HG02981 (cell line): ENCODE data around the gene RAPGEF6.
A peak's percentile ranks its signal among the peaks of the same experiment; 100 is the strongest.
"Not testable (repeated sequence)": the region's sequence is repeated elsewhere in the genome, so short reads cannot be mapped to it uniquely, and the experiment has no call there.

ENCODE experiments used
- ATAC-seq: cut with Tn5 transposase; IDR thresholded peaks from one replicate; pipeline ENCODE4 v1.9.1; 2021; ENCODE audit warnings: mild to moderate bottlenecking, moderate library complexity; ENCODE audit not compliant: unreplicated experiment

The RAPGEF6 gene, protein sequence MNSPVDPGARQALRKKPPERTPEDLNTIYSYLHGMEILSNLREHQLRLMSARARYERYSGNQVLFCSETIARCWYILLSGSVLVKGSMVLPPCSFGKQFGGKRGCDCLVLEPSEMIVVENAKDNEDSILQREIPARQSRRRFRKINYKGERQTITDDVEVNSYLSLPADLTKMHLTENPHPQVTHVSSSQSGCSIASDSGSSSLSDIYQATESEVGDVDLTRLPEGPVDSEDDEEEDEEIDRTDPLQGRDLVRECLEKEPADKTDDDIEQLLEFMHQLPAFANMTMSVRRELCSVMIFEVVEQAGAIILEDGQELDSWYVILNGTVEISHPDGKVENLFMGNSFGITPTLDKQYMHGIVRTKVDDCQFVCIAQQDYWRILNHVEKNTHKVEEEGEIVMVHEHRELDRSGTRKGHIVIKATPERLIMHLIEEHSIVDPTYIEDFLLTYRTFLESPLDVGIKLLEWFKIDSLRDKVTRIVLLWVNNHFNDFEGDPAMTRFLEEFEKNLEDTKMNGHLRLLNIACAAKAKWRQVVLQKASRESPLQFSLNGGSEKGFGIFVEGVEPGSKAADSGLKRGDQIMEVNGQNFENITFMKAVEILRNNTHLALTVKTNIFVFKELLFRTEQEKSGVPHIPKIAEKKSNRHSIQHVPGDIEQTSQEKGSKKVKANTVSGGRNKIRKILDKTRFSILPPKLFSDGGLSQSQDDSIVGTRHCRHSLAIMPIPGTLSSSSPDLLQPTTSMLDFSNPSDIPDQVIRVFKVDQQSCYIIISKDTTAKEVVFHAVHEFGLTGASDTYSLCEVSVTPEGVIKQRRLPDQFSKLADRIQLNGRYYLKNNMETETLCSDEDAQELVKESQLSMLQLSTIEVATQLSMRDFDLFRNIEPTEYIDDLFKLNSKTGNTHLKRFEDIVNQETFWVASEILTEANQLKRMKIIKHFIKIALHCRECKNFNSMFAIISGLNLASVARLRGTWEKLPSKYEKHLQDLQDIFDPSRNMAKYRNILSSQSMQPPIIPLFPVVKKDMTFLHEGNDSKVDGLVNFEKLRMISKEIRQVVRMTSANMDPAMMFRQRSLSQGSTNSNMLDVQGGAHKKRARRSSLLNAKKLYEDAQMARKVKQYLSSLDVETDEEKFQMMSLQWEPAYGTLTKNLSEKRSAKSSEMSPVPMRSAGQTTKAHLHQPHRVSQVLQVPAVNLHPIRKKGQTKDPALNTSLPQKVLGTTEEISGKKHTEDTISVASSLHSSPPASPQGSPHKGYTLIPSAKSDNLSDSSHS (N-terminal part only)

GRCh38 chr5:131634996-131635683 lies at the start of gene RAPGEF6:
TSS of gene RAPGEF6 (minus strand) at chr5:131635229. CDS start at chr5:131635030, 199 bp downstream.
- peak; percentile 86 for ATAC-seq

DNA sequence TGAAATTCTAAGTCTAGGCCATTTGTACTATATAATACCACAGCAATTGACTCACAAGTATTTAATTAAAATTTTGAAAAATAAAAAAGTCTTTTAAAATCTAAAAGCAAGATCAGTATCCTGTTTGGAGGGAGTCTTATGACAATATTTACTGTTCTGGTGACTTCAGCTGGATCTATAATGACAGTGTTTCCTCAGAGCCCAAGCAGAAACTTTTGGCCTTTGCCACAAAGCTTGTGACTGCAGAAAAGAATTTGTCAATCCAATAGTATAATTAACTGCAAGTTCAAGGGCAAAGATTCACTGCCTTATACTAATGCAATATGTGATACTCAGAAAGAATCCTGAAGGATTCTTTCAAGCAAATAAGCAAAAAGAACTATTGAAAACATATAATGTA lies 49.6 kb upstream of the RAPGEF6 start:
- ATAC-seq: no peak

DNA sequence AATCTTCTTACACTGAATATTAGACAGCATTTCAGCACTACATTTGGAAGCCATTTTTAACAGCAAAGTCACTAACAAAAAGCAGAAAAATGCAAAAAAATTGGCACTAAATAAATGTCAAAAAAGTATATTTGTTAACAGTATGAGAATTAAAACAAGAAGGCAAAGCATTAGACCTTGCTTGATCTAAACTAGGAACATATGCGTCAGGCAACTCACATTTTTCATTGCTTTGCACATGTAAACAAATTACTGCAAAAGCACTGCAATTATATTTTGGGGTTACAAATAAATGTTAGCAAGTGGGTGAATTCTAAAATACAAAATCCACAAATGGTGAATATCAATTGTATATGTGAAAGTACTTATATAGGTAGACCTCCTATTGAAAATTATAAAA lies 49.0 kb upstream of the RAPGEF6 start:
- no peak for ATAC-seq

DNA sequence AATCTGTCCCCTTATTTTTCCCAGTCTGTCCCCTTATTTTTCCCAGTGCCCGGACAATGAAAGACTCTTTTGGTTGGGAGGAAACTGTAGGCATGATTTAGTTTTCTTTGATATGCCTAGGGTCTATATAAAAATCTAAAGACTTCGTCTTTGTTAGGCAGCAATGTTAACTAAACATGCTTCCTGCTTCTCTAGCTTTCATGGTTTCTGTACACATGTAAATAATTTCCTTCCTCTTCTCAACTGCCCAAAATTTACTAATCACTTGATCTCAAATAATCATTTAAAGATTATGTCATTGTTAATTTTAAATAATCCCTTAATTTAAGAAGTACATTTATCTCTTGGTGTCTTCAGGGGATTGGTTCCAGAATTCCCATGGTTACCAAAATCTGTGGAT lies 47.8 kb upstream of the RAPGEF6 start:
- no peak for ATAC-seq

DNA sequence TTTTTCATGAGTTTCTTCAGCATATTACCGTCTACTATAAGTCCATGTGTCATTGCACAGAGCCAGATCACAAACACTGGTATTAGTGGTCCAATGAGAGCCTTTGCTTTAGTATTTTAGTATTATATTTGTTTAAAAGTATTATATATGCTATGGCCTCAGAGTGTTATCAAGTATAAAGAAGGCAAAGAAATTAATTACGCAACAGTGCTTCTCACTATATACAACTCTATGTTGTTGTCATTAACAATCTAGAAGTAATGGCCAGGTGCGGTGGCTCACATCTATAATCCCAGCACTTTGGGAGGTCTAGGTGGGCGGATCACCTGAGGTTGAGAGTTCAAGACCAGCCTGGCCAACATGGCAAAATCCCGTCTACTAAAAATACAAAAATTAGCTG lies 47.1 kb upstream of the RAPGEF6 start:
- ATAC-seq: no peak

- no peak for ATAC-seq
Measured at GRCh38 chr5:131679911-131680310, 44.9 kb upstream of the RAPGEF6 start.

- not testable (repeated sequence) for ATAC-seq
Measured at GRCh38 chr5:131678273-131678672, 43.2 kb upstream of the RAPGEF6 start.

DNA sequence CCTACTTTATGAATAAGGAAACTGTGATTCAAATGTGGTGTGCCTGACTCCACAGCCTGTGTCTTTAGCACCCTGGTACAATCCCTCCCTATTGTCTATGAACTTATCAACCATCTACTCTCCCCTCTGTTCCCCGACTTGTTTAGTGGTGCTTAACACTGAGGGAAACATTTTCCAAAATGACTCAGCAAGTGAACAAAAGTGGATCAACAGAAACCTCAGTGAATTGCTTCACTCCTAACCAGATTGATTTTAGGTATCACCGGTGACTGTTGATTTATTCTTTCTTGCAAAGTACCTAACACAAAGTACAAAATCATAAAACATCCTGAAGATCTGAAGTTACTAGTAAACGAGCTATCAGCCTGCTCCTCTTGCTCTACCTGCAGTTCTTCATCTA lies 42.1 kb upstream of the RAPGEF6 start:
- no peak for ATAC-seq

DNA sequence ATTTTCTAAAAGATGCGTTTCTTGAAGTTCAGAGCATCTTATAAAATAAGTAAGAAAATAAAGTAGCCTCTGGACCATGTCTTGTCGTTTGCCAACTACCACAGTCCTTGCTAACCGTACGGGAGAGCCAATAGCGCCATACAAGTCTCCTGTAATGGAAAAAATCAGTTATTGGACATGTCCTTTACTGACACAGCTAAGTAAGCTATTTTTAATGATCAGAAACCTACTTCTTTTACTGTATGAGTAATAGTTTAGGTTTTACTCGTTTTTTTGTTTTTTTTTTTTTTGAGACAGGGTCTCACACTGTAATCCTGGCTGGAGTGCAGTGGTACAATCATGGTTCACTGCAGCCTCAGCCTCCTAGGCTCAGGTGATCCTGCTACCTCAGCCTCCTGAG lies 37.7 kb upstream of the RAPGEF6 start:
- ATAC-seq: peak; percentile 25

DNA sequence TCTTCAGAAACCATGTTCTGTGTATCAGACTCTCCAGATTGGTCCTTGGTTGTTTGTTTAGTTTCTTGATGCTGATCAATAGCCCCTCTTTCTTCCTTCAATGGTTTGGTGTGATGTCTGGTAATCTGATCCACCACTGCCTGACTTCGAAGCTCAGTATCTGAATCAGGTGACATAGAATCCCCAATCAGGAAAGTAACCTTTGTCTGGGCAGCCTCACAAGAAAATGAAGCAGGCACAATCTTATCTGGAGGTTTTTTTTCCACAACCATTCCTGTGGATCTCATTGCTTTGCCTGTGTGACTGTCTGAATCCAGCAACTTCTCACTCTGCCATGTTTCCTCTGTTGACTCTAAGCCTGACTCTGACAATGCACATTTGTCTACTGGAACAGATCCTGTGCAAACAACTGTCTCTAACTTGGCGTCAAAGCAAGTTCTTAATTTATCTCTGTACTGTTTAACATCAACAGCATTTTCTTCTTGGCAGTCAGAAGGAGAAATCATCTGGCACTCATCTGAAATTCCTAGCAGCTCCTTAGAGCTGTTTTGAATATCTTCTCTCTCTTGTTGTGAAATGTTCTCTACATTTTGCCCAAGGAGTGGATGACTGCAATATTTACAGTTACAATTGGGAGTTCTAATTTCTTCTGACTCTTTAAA lies 37.1 kb upstream of the RAPGEF6 start:
- ATAC-seq: no peak

DNA sequence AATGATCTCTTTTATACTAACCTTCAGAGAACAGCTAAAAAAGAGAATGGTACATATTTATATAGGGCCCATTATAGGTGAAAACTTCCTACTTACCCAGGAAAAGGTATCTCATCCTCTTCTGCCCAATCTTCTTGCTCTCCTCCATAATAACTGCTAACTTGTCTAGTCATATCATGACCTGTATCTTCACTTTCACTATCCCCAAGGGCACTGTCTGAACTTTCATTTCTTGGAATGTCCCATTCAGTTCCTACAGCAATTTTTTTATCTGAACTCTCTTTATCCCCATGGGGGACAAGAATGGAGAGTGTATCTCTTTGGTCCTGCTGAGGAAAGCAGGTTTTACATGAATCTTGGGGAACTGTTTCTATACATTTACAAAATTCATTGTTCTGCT lies 36.4 kb upstream of the RAPGEF6 start:
- peak; percentile 66 for ATAC-seq

GRCh38 chr5:131664929-131665328 lies 29.9 kb upstream of the RAPGEF6 start:
- ATAC-seq: no peak

DNA sequence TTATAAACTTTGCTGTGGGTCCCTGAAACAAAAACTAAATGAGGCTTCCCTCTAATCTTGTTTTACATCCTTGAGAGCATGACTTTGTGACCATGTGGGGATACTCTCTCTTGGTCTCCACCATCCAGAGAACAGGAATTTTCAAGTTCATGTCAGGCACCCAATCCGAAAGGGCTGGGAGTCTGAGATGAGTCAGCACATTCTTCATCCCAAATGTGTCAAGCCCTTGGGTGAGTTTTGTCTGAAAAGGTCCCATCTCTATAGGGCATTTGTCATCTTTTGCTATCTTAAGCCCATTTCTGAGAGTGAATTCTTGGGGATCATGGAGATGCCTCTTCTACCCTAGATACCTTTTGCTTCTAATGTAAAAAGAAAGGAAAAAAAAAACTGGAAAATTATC lies 26.9 kb upstream of the RAPGEF6 start:
- no peak for ATAC-seq

DNA sequence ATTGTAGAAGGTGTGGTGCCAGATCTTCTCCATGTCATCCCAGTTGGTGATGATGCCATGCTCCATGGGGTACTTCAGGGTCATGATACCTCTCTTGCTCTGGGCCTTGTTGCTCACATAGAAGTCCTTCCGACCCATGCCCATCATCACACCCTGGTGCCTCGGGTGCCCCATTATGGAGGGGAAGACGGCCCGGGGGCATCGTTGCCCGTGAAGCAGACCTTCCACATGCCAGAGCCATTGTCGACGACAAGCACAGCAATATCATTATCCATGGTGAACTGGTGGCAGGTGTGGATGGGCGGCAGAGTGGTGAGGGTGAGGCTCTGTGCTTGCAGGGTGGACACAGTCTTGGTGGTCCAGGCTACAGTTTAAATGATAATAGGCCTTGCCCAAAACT lies 24.8 kb upstream of the RAPGEF6 start:
- no peak for ATAC-seq

DNA sequence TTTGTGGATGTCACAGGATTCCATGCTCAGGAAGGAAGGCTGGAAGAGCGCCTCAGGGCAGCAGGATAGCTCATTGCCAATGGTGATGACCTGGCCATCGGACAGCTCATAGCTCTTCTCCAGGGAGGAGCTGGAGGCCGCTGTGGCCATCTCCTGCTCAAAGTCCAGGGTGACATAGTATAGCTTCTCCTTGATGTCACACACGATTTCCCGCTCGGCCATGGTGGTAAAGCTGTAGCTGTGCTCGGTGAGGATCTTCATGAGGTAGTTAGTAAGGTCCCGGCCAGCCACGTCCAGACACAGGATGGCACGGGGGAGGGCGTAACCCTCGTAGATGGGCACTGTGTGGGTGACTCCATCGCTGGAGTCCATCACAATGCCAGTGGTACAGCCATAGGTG lies 24.3 kb upstream of the RAPGEF6 start:
- ATAC-seq: no peak

DNA sequence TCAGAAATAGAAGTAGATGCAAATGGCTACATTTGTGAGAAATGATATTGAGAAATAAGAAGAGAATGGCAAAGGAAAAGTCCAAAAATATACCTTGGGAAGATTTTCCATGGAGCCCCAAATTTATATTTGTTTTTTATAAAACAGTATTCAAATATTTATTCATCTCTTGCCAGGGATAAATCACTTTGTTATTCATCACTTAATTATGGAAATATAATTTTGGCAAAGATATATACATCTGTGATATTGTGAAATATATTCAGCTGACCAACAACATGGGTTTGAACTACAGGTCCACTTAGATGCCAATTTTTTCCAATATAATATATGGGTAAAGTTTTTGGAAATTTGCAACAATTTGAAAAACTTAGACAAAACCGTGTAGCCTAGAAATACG lies 19.7 kb upstream of the RAPGEF6 start:
- no peak for ATAC-seq

DNA sequence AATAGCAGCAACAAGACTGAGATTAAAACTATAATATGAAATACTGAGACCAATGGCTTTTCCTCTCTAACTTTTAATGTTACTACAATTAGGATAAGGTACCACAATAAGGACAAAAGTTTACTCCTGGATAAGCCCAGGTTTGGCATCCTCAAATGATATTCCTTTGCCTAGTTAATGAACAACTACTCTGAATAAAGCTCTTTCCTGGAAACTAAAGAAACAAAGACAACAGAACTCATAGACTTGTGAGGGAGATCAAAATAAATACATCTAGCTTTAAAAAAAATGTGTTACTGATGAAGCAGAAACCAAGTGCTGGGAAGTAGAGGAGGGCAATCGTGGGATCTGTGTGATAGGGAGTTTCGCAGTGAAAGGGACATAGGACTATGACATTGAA lies 19.3 kb upstream of the RAPGEF6 start:
- no peak for ATAC-seq

DNA sequence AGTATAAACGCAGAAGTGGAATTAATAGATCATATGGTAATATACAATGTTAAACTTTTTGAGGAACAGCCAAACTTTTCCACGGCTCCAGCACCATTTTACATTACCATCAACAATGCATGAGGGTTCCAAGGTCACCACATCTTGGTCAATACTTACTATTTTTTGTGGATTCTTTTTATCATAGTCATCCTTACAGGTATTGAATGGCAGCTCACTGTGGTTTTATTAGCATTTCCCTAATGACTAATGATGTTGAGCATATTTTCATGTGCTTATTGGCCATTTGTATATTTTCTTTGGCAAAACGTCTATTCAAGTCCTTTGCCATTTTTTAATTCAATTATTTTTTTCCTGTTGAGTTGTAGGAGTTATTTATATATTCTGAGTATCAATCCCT lies 14.1 kb upstream of the RAPGEF6 start:
- ATAC-seq: no peak

DNA sequence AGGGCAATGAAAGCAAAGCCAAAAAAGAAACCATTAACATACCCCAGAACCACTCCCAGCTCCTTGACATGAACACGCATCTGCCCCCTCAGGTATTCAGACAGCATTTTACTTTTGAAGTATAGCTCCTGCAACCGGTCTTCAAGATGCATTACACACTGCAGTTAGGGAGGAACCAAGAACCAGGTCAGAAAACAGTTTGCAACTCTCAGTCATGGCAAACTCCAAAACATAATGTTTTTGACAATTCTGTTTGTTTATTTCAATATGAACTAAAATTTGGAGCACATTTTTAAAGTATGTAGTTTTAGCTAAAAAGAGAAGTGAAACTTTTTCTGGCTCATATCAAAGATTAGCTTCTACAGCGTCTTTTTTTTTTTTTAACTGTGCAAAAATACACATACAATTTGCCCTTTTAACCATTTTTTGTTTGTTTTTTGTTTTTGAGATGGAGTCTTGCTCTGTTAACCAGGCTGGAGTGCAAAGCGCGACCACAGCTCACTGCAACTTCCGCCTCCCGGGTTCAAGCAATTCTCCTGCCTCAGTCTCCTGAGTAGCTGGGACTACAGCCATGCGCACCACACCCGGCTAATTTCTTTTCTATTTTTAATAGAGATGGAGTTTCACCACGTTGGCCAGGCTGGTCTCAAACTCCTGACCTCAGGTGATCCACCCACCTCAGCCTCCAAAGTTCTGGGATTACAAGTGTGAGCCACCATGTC lies 12.2 kb upstream of the RAPGEF6 start:
- ATAC-seq: peak; percentile 87
